NCI-H748 (cell line): Measurements from ENCODE around the gene FGF12.
A peak's percentile ranks its signal among the peaks of the same experiment; 100 is the strongest.

ENCODE experiments used
- DNase-seq: peaks from one replicate; lab custom pipeline; 2025; ENCODE audit not compliant: unreplicated experiment; lab: John Stamatoyannopoulos, UW

FGF12 gene

GRCh38 chr3:192130534-192131132 is 596.7 kb downstream of the FGF12 start:
- DNase-seq, result peak; percentile 57

- DNase-seq, result no peak
These were observed 597.8 kb downstream of the FGF12 start for GRCh38 chr3:192129586-192129985.

- DNase-seq, result peak; percentile 46
These were observed 598.4 kb downstream of the FGF12 start for GRCh38 chr3:192128922-192129321.

GRCh38 chr3:192128060-192128459 is 599.3 kb downstream of the FGF12 start:
- no peak for DNase-seq

- no peak for DNase-seq
These were observed 604.3 kb downstream of the FGF12 start for GRCh38 chr3:192122832-192123594.

GRCh38 chr3:192121923-192122322 is 605.4 kb downstream of the FGF12 start:
- peak; percentile 67 for DNase-seq

GRCh38 chr3:192108820-192109219 is 618.5 kb downstream of the FGF12 start:
- DNase-seq, result no peak

- DNase-seq, result peak; percentile 5
These were observed 620.8 kb downstream of the FGF12 start for GRCh38 chr3:192106543-192106942.

GRCh38 chr3:192092388-192093005 is 634.8 kb downstream of the FGF12 start:
- no peak for DNase-seq

GRCh38 chr3:192091831-192092230 is 635.5 kb downstream of the FGF12 start:
- no peak for DNase-seq

- DNase-seq, result no peak
These were observed 636.8 kb downstream of the FGF12 start for GRCh38 chr3:192090586-192090985.
